Measurements from ENCODE around the gene RPP40.

Gene RPP40

GRCh38 chr6:4948781-4949450, 54.9 kb downstream of the RPP40 start:
- no peak for TF ChIP-seq TCF12 (IDR thresholded peaks at IDR 0.05; ENCODE audit: low read depth)
- no peak for TF ChIP-seq EGR1 (IDR thresholded peaks at IDR 0.05)
- no peak for TF ChIP-seq TEAD4 (IDR thresholded peaks at IDR 0.05)
- TF ChIP-seq NFIC (IDR thresholded peaks at IDR 0.05), result no peak
- TF ChIP-seq CEBPB (IDR thresholded peaks at IDR 0.05), result no peak
- TF ChIP-seq REST (IDR thresholded peaks at IDR 0.05; ENCODE audit: low read depth), result no peak
- TF ChIP-seq FOXM1 (IDR thresholded peaks at IDR 0.05; ENCODE audit: borderline replicate concordance, low read depth), result no peak
- no peak for TF ChIP-seq ZBTB7A (IDR thresholded peaks at IDR 0.05; ENCODE audit: low read depth)

DNA sequence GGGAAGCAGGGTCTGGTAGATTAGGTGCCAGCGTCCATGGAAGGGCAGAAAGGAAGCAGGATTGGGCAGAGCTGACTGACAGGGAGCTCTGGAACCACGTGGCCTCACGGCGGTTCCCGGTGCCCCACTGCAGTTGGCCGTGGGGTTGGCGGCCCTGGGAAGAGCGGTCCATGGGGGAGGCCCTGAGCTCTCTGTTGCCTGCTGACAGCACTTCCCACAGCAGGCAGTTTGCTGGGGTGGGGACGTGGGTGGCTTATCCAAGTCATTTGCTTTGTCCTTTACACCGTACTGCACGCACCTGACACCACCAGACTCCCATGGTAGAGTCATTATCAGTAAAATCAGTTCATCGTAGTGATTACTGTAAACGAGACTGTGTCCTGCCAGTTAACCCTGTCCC, 56.1 kb downstream of the RPP40 start:
- TF ChIP-seq ZBTB7A (IDR thresholded peaks at IDR 0.05; ENCODE audit: low read depth), result no peak
- TF ChIP-seq RAD21 (IDR thresholded peaks at IDR 0.05; ENCODE audit: low read depth), result no peak
- TF ChIP-seq, protein P1, sequence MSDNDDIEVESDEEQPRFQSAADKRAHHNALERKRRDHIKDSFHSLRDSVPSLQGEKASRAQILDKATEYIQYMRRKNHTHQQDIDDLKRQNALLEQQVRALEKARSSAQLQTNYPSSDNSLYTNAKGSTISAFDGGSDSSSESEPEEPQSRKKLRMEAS (IDR thresholded peaks at IDR 0.05), result no peak
- TF ChIP-seq, protein P2, sequence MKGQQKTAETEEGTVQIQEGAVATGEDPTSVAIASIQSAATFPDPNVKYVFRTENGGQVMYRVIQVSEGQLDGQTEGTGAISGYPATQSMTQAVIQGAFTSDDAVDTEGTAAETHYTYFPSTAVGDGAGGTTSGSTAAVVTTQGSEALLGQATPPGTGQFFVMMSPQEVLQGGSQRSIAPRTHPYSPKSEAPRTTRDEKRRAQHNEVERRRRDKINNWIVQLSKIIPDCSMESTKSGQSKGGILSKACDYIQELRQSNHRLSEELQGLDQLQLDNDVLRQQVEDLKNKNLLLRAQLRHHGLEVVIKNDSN (IDR thresholded peaks at IDR 0.05), result no peak
- TF ChIP-seq TEAD4 (IDR thresholded peaks at IDR 0.05), result no peak
- no peak for TF ChIP-seq FOXM1 (IDR thresholded peaks at IDR 0.05; ENCODE audit: borderline replicate concordance, low read depth)
- TF ChIP-seq EP300 (IDR thresholded peaks at IDR 0.05; ENCODE audit: borderline replicate concordance), result no peak

DNA sequence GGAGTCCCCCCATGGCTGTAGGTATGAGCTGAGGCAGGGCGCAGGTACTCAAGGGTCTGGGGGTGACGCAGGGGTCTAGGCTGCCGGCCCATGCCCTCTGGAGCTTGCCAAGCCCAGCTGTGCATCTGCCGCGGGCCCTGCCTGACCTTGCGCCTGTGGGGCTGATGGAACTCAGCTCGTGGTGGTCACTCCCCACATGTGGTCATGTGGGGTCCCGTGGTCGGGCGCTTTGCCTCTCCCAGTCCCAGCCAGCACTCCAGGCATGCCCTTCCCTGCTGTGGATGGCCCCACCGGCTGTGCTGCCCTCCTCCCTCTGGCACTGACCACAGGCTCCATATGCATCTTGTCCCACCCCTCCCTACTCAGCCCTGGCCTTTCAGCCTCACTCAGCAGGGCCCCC, 57.3 kb downstream of the RPP40 start:
- TF ChIP-seq RAD21 (IDR thresholded peaks at IDR 0.05; ENCODE audit: low read depth), result no peak
- no peak for TF ChIP-seq CREB1 (IDR thresholded peaks at IDR 0.05; ENCODE audit: low read depth)
- no peak for TF ChIP-seq TAF1 (IDR thresholded peaks at IDR 0.05; ENCODE audit: low read depth)
- TF ChIP-seq, protein P2 (IDR thresholded peaks at IDR 0.05), result no peak

Data from Ishikawa (cell line).